Colonic mucosa (tissue), 4 donors: ENCODE results near the gene CIDEC. TPM values are rescaled to one million over a fixed set of nuclear protein-coding genes. Genes with fewer than 3 reads are reported as not detected.
A peak's percentile ranks its signal among the peaks of the same experiment; 100 is the strongest.

Experiments used
- DNase-seq: peaks from one replicate; pipeline ENCODE4 v3.0.0-alpha.2; 2020
- H3K27ac ChIP-seq: fragments of 200-600 bp; one replicate; pipeline ENCODE4 v1.8.0; 2021
- H3K27me3 ChIP-seq: fragments of 200-600 bp; one replicate; pipeline ENCODE4 v1.8.0; 2021
- H3K36me3 ChIP-seq: fragments of 200-600 bp; one replicate; pipeline ENCODE4 v1.8.0; 2021
- H3K4me1 ChIP-seq: fragments of 200-600 bp; one replicate; pipeline ENCODE4 v1.8.0; 2021; ENCODE audit warnings: mild to moderate bottlenecking
- H3K4me3 ChIP-seq: fragments of 200-600 bp; one replicate; pipeline ENCODE4 v1.8.0; 2021
- H3K9ac ChIP-seq, 2 donors: one replicate each; pipeline ENCODE4 v1.7.0; 2013; ENCODE audit warnings: control low read depth in 2 of 2, low read depth in 2 of 2, low read length in 2 of 2
- H3K9me3 ChIP-seq: fragments of 200-600 bp; one replicate; pipeline ENCODE4 v1.8.0; 2021
- intact Hi-C: fragments of 100-400 bp; cut with DNase I; formaldehyde crosslinking; loops from one replicate; pipeline ENCODE4 v1.14.1; 2022
- total RNA-seq, 2 donors: library from RNA; stranded (reverse); fragmentation: NEBNext Ultra II Directional in 1 of 2; extraction: Animal tissue kit (Norgen Biotek cat#: 25700) in 1 of 2; gene quantifications; one replicate each; pipeline ENCODE4 v1.2.1, GENCODE V29; 2021
- TF ChIP-seq, protein P1 (sequence below): fragments of 200-600 bp; IDR thresholded peaks from one replicate; pipeline ENCODE4 v1.8.0; 2022; ENCODE audit warnings: antibody characterized with exemption, mild to moderate bottlenecking
- donor health status: healthy.
- donor health status: DM: no; HTN: no; CAD: no.
- donor health status: DM: no; HTN: no; CAD: no.

The CIDEC gene
- total RNA-seq, 2 donors from 2014 or later = 4.5 to 8.9 TPM

DNA sequence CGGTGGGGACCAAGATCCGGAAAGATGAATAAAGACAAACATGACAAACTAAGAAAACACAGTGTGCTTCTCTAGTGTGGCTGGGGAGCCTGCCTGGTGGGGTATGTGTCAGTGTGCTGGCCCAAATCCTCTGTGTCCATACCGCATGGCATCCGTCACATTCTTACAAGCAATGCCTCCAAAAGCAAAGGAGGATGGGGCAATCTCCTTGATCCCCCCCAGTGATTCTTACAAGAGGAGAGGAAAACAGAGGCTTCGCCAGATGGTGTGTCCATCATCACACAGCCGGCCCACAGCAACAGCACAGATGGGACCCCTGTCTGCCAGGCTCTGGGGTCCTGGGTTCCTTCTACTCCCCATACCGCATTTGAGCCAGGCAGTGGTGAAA, 36.3 kb upstream of the CIDEC start:
- Histone ChIP-seq H3K4me3 (peak overlapping the region; percentile 34), H3K27me3 (no peaks in the 10 kb centered on the region), H3K36me3 (no peaks in the 10 kb centered on the region), H3K4me1 (peaks cover 6% of the 10 kb centered on the region), H3K9me3 (no peaks in the 10 kb centered on the region), H3K27ac (peak overlapping the region; percentile 85), H3K9ac (peak overlapping the region; percentile 66 to 90)
- TF ChIP-seq, protein P1, sequence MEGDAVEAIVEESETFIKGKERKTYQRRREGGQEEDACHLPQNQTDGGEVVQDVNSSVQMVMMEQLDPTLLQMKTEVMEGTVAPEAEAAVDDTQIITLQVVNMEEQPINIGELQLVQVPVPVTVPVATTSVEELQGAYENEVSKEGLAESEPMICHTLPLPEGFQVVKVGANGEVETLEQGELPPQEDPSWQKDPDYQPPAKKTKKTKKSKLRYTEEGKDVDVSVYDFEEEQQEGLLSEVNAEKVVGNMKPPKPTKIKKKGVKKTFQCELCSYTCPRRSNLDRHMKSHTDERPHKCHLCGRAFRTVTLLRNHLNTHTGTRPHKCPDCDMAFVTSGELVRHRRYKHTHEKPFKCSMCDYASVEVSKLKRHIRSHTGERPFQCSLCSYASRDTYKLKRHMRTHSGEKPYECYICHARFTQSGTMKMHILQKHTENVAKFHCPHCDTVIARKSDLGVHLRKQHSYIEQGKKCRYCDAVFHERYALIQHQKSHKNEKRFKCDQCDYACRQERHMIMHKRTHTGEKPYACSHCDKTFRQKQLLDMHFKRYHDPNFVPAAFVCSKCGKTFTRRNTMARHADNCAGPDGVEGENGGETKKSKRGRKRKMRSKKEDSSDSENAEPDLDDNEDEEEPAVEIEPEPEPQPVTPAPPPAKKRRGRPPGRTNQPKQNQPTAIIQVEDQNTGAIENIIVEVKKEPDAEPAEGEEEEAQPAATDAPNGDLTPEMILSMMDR = no peak
- intact Hi-C loops = no loop called here
- peak; percentile 39 for DNase-seq

DNA sequence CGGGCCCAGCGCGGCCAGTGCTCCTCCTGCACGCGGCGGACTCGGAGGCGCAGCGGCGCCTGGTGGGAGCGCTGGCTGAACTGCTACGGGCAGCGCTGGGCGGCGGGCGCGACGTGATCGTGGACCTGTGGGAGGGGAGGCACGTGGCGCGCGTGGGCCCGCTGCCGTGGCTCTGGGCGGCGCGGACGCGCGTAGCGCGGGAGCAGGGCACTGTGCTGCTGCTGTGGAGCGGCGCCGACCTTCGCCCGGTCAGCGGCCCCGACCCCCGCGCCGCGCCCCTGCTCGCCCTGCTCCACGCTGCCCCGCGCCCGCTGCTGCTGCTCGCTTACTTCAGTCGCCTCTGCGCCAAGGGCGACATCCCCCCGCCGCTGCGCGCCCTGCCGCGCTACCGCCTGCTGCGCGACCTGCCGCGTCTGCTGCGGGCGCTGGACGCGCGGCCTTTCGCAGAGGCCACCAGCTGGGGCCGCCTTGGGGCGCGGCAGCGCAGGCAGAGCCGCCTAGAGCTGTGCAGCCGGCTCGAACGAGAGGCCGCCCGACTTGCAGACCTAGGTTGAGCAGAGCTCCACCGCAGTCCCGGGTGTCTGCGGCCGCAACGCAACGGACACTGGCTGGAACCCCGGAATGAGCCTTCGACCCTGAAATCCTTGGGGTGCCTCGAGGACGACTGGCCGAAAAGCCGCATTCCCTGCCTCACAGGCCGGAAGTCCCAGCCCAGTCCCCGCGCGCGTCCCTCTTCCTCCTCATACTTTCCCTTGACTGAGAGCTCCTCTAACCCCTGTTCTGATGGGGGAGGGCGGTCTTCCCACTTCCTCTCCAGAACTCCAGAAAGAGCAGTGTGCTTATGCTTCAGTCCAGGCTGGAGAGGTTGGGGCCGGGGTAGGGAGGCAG, 35.4 kb upstream of the CIDEC start:
- H3K9me3 ChIP-seq = no peaks in the 10 kb centered on the region
- H3K4me1 ChIP-seq = peaks cover 6% of the 10 kb centered on the region
- TF ChIP-seq, protein P1 = no peak
- no peaks in the 10 kb centered on the region for H3K27me3 ChIP-seq
- DNase-seq = peak; percentile 74
- intact Hi-C loops = no loop called here
- H3K36me3 ChIP-seq = no peaks in the 10 kb centered on the region
- peak overlapping the region; percentile 80 to 81 for H3K9ac ChIP-seq
- H3K27ac ChIP-seq = peak overlapping the region; percentile 85
- H3K4me3 ChIP-seq = peak overlapping the region; percentile 57

DNA sequence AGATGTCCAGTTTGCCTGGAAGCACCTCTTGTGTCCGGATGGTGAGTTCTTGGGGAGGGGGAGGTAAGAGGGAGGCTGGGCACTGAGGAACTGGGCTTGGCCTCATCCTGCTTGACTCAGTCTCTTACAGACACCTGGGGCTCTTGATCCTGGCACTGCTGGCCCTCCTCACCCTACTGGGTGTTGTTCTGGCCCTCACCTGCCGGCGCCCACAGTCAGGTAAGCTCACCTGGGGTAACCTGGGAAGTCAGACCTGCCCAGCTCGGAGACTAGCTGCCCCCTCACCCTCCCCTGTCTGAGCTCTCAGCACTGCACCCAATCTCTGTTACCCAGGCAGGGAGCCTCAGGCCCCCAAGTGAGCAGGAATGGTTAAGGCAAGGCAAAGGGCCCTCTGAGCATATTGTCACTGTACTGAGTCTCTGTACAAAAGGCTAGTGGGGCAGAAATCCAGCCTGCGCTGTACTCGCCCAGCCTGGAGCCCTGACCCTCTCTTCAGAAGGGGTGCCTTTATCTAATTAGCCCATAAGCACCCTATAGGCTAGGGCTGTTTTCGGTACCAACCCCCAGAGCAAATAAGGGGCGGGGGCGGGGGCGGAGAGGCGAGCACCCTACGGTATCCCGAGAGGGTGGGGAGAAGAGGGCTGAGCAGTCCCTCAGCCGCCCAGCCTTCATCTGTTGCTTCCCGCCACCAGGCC, 34.7 kb upstream of the CIDEC start:
- Histone ChIP-seq H3K9ac (peak overlapping the region; percentile 6 to 81), H3K4me3 (peak overlapping the region; percentile 57), H3K9me3 (no peaks in the 10 kb centered on the region), H3K27me3 (no peaks in the 10 kb centered on the region), H3K27ac (peak overlapping the region; percentile 85), H3K4me1 (peaks cover 6% of the 10 kb centered on the region), H3K36me3 (no peaks in the 10 kb centered on the region)
- TF ChIP-seq, protein P1 = no peak
- intact Hi-C loops = no loop called here
- DNase-seq = no peak

DNA sequence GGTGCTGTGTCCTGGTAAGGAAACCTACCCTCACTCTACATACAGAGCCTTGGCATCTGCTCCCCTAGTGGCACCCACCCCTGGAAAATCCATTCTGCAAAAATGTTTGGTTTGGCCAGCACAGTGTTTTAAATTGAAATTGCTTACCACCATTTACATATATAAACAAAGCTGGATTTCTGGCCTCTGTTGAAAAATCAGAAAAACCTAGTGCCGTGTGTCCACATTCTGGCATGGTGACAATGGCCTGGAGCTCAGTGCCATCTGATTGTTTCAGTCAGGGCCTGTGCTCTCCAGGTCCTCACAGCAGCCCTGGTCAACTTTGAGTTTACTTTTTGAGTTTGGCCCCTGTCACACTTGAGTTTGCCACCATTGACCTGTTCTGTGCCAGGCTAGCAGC, 34.0 kb upstream of the CIDEC start:
- intact Hi-C loops = no loop called here

DNA sequence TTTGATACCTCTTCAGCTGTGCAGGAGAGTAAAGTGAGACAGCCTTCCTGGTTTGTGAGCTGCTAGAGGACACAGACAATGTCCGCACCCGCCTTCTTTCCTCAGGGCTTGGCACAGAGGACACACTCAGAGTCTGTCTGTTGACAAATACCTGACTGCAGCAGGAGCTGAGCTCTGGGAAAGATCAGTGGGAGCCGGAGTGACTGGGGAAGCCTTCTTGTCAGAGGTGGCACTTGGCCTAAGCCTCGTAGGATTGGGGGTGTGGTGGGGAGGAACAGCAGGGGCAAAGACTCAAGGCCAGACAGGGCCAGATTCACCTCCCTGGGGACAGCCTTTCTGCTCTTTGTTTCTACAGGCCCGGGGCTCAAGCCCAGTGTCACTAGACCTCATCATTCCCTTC, 33.5 kb upstream of the CIDEC start:
- DNase-seq = no peak
- Histone ChIP-seq H3K4me1 (peaks cover 6% of the 10 kb centered on the region), H3K27me3 (no peaks in the 10 kb centered on the region), H3K4me3 (no peak overlapping the region), H3K27ac (no peak overlapping the region), H3K9ac (no peak overlapping the region), H3K9me3 (no peaks in the 10 kb centered on the region), H3K36me3 (no peaks in the 10 kb centered on the region)
- TF ChIP-seq, protein P1 = no peak
- intact Hi-C loops = no loop called here

More for the DNA sequence above, 34.0 kb upstream of the CIDEC start:
- TF ChIP-seq, protein P1 = no peak
- Histone ChIP-seq H3K36me3 (no peaks in the 10 kb centered on the region), H3K9me3 (no peaks in the 10 kb centered on the region), H3K27ac (no peak overlapping the region), H3K4me3 (no peak overlapping the region), H3K9ac (no peak overlapping the region), H3K27me3 (no peaks in the 10 kb centered on the region), H3K4me1 (peaks cover 6% of the 10 kb centered on the region)
- DNase-seq = no peak
